Upper lobe of left lung (tissue), 4 donors: Measurements from ENCODE around the gene LRRC26.

Experiments used
- EP300 ChIP-seq, 4 donors: sonication (generic); formaldehyde crosslinking; IDR thresholded peaks; one replicate each; pipeline ENCODE4 v1.5.1; 2017; ENCODE audit warnings: antibody characterized with exemption in 4 of 4, control low read depth in 2 of 4
- POLR2A ChIP-seq, 4 donors: fragments of 450-650 bp; IDR thresholded peaks; one replicate each; pipeline ENCODE4 v1.5.1; 2016 to 2017; ENCODE audit warnings: antibody characterized with exemption in 4 of 4, mild to moderate bottlenecking in 2 of 4
- POLR2AphosphoS5 ChIP-seq, 2 donors: sonication (generic); formaldehyde crosslinking; IDR thresholded peaks; one replicate each; pipeline ENCODE4 v1.5.1; 2017; ENCODE audit warnings: antibody characterized with exemption in 2 of 2
- TF ChIP-seq, protein P1 (sequence below), 6 experiments: fragments of 450-650 bp in 4 of 6; fragments of 200-600 bp in 2 of 6; sonication (generic) in 2 of 6; IDR thresholded peaks; one replicate each; pipeline ENCODE4 v1.5.1; 2016 to 2019; ENCODE audit warnings: antibody characterized with exemption in 6 of 6

DNA sequence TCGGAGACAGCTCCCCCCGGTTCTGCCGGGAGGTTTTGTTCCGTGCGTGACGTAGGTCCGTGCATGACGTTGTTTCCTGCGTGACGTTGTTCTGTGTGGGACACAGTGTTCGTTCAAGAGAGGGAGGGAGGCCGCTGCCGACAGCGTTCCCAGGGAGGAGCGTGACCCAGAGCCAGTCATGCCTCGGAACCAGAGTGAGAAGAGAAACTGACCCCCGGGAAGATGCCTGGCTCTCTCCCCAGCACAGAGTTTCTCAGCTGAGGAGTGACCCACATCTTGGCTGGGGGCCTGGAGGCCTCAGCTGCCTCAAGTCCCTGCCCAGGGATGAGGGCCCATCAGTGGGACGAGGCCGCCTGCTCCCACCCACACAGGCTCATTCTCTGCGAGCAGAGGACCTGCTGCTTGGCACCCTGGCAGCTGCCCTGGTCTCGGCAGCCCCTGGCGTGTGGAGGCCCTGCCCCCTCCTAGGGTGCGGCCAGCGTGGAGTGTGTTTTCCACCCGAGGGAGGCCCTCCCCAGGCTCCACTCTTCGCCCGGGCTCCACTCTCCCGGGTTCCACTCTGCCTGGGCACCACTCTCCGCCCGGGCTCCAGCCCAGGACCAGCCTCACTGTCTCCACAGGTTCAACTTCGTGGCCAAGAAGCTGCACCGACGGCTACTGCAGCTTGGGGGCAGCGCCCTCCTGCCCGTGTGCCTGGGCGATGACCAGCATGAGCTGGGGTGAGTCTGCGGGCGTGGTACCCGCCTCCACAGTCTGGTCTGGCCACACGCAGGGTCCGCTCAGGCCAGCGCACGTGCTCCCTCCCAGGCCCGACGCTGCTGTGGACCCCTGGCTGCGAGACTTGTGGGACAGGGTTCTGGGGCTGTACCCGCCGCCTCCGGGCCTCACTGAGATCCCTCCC is 43.6 kb upstream of the LRRC26 start:
- TF ChIP-seq, protein P1, sequence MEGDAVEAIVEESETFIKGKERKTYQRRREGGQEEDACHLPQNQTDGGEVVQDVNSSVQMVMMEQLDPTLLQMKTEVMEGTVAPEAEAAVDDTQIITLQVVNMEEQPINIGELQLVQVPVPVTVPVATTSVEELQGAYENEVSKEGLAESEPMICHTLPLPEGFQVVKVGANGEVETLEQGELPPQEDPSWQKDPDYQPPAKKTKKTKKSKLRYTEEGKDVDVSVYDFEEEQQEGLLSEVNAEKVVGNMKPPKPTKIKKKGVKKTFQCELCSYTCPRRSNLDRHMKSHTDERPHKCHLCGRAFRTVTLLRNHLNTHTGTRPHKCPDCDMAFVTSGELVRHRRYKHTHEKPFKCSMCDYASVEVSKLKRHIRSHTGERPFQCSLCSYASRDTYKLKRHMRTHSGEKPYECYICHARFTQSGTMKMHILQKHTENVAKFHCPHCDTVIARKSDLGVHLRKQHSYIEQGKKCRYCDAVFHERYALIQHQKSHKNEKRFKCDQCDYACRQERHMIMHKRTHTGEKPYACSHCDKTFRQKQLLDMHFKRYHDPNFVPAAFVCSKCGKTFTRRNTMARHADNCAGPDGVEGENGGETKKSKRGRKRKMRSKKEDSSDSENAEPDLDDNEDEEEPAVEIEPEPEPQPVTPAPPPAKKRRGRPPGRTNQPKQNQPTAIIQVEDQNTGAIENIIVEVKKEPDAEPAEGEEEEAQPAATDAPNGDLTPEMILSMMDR (IDR thresholded peaks at IDR 0.05), result no peak
- TF ChIP-seq EP300 (IDR thresholded peaks at IDR 0.05) (no peak), POLR2AphosphoS5 (IDR thresholded peaks at IDR 0.05) (no peak), POLR2A (IDR thresholded peaks at IDR 0.05) (no peak)
